Measurements from ENCODE around the gene ACBD6.

ACBD6 gene

GRCh38 chr1:180327089-180327488 lies 175.3 kb downstream of the ACBD6 start:
- Histone ChIP-seq H3K27me3 (ENCODE audit: insufficient read depth, poor library complexity, severe bottlenecking) (no peaks in the 10 kb centered on the region), H3K27ac (replicated peaks) (no peak overlapping the region), H3K4me3 (replicated peaks; ENCODE audit: insufficient read depth, low read length) (no peak overlapping the region)
- DNase-seq (ENCODE audit: low read depth in 1 of 2, low spot score in 1 of 2): no peak
- no peak for TF ChIP-seq GABPA (IDR thresholded peaks at IDR 0.05; ENCODE audit: low read depth)
- TF ChIP-seq POLR2AphosphoS5 (IDR thresholded peaks at IDR 0.05; ENCODE audit: low read depth): no peak
- no peak for TF ChIP-seq REST (IDR thresholded peaks at IDR 0.05; ENCODE audit: insufficient replicate concordance, low read depth)
- TF ChIP-seq, protein P1, sequence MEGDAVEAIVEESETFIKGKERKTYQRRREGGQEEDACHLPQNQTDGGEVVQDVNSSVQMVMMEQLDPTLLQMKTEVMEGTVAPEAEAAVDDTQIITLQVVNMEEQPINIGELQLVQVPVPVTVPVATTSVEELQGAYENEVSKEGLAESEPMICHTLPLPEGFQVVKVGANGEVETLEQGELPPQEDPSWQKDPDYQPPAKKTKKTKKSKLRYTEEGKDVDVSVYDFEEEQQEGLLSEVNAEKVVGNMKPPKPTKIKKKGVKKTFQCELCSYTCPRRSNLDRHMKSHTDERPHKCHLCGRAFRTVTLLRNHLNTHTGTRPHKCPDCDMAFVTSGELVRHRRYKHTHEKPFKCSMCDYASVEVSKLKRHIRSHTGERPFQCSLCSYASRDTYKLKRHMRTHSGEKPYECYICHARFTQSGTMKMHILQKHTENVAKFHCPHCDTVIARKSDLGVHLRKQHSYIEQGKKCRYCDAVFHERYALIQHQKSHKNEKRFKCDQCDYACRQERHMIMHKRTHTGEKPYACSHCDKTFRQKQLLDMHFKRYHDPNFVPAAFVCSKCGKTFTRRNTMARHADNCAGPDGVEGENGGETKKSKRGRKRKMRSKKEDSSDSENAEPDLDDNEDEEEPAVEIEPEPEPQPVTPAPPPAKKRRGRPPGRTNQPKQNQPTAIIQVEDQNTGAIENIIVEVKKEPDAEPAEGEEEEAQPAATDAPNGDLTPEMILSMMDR (IDR thresholded peaks at IDR 0.05; ENCODE audit: insufficient read depth, low read length): no peak
- TF ChIP-seq SPI1 (IDR thresholded peaks at IDR 0.05; ENCODE audit: borderline replicate concordance, low read depth): no peak

DNA sequence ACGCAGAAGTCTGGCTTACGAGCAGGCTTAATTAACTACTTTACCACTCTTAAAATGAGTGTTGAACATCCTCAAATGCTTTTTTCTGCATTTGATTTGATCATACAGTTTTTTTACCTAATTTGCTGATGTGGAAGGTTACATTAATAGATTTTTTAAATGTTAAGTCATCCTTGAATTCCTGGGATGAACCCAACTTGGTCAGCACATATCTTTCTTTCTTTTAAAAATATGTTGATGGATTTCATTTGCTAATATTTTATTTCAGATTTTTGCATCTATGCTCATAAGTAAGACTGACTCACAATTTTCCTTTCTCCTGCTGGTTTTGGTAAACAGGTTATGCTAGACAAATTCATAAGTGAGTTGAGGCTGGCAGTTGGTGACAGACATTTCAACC lies 189.5 kb downstream of the ACBD6 start:
- no peaks in the 10 kb centered on the region for H3K27me3 ChIP-seq (ENCODE audit: insufficient read depth, poor library complexity, severe bottlenecking)
- DNase-seq (ENCODE audit: low read depth in 1 of 2, low spot score in 1 of 2): no peak
- no peak overlapping the region for H3K27ac ChIP-seq (replicated peaks)
- TF ChIP-seq, protein P1 (IDR thresholded peaks at IDR 0.05; ENCODE audit: insufficient read depth, low read length): no peak
- TF ChIP-seq SPI1 (IDR thresholded peaks at IDR 0.05; ENCODE audit: borderline replicate concordance, low read depth) (no peak), GABPA (IDR thresholded peaks at IDR 0.05; ENCODE audit: low read depth) (no peak), POLR2AphosphoS5 (IDR thresholded peaks at IDR 0.05; ENCODE audit: low read depth) (no peak), REST (IDR thresholded peaks at IDR 0.05; ENCODE audit: insufficient replicate concordance, low read depth) (no peak)
- H3K4me3 ChIP-seq (replicated peaks; ENCODE audit: insufficient read depth, low read length): no peak overlapping the region

DNA sequence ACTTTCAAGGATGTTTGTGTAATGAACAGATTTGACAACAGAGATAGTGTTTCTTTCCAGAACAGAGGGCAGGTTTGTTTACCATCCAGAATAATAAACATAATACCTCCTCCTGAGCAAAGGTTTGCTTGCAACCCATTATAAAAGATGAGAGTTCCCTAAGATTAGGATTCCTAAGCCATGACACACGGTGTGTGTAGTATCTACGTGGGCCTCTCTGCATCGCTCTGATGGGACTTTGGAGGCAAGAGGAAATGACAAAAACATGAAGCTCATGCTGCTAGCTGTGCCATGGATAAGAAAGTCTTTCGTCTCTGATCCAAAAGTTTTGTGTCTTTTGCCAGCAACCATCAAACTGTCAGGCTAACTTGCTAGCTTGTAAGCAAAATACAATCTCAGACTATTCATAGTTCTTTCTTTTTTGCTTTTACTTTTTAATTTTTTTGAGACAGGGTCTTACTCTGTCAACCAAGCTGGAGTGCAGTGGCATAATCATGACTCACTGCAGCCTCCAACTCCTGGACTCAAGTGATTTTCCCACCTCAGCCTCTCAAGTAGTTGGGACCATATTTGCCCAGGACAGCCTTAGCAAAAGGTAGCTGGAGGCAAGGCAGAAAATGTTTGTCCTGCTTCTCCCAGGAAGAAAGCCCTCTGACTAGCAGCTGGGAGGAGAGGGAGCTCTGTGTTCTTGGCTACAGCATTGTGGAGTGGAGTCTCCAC lies 191.2 kb downstream of the ACBD6 start:
- no peak overlapping the region for H3K27ac ChIP-seq (replicated peaks)
- TF ChIP-seq SPI1 (IDR thresholded peaks at IDR 0.05; ENCODE audit: borderline replicate concordance, low read depth) (no peak), REST (IDR thresholded peaks at IDR 0.05; ENCODE audit: insufficient replicate concordance, low read depth) (no peak), POLR2AphosphoS5 (IDR thresholded peaks at IDR 0.05; ENCODE audit: low read depth) (no peak), GABPA (IDR thresholded peaks at IDR 0.05; ENCODE audit: low read depth) (no peak)
- TF ChIP-seq, protein P1 (IDR thresholded peaks at IDR 0.05; ENCODE audit: insufficient read depth, low read length): no peak
- no peaks in the 10 kb centered on the region for H3K27me3 ChIP-seq (ENCODE audit: insufficient read depth, poor library complexity, severe bottlenecking)
- H3K4me3 ChIP-seq (replicated peaks; ENCODE audit: insufficient read depth, low read length): no peak overlapping the region
- DNase-seq (ENCODE audit: low read depth in 1 of 2, low spot score in 1 of 2): no peak
